Thyroid gland (tissue), 4 donors: ENCODE measurements around the gene ZNF543. TPM values are rescaled to one million over a fixed set of nuclear protein-coding genes. Genes with fewer than 3 reads are reported as not detected.
"Not testable (repeated sequence)": the region's sequence is repeated elsewhere in the genome, so short reads cannot be mapped to it uniquely, and the experiment has no call there.

ENCODE experiments used
- DNase-seq, 2 donors: peaks; one replicate each; pipeline ENCODE4 v3.0.0-alpha.2; 2019
- H3K27ac ChIP-seq, 3 donors: fragments of 200-600 bp; sonication (generic); 1 replicate in 2 of 3; 2 replicates in 1 of 3; pipeline ENCODE4 v1.5.1; 2016 to 2019; ENCODE audit warnings: mild to moderate bottlenecking in 1 of 3, moderate library complexity in 1 of 3
- H3K27me3 ChIP-seq: fragments of 200-600 bp; sonication (generic); one replicate; pipeline ENCODE4 v1.5.1; 2019
- H3K36me3 ChIP-seq, 2 donors: fragments of 200-600 bp; sonication (generic); one replicate each; pipeline ENCODE4 v1.5.1; 2016 to 2019
- H3K4me1 ChIP-seq, 2 donors: fragments of 200-600 bp; sonication (generic); one replicate each; pipeline ENCODE4 v1.5.1; 2017 to 2019
- H3K4me3 ChIP-seq, 3 donors: fragments of 200-600 bp; sonication (generic); replicated peaks in 1 of 3; 1 replicate in 2 of 3; 2 replicates in 1 of 3; pipeline ENCODE4 v1.5.1; 2016; ENCODE audit warnings: mild to moderate bottlenecking in 1 of 3
- H3K9me3 ChIP-seq: fragments of 200-600 bp; sonication (generic); one replicate; pipeline ENCODE4 v1.5.1; 2017
- POLR2A ChIP-seq, 2 donors: fragments of 450-650 bp; IDR thresholded peaks; one replicate each; pipeline ENCODE4 v1.6.1; 2017; ENCODE audit warnings: antibody characterized with exemption in 2 of 2, mild to moderate bottlenecking in 2 of 2, moderate library complexity in 1 of 2
- WGBS, 2 donors: methylation state at CpG; one replicate each; pipeline ENCODE4 v1.1.5; 2017; 5-methylcytosine and 5-hydroxymethylcytosine counted together
- intact Hi-C: fragments of 100-400 bp; cut with DNase I; formaldehyde crosslinking; loops from one replicate; pipeline ENCODE4 v1.15.1; 2023
- total RNA-seq, 4 donors: library from RNA; depleted of rRNA; stranded (reverse); fragments of >200 nt; gene quantifications; one replicate each; pipeline ENCODE4 v1.2.3, GENCODE V29; 2016
- TF ChIP-seq, protein P1 (sequence below), 6 experiments: fragments of 200-600 bp in 3 of 6; fragments of 450-650 bp in 3 of 6; sonication (generic) in 3 of 6; IDR thresholded peaks; one replicate each; pipeline ENCODE4 v1.5.1; 2016 to 2019; ENCODE audit warnings: antibody characterized with exemption in 6 of 6, mild to moderate bottlenecking in 2 of 6, inconsistent platforms in 1 of 6, moderate library complexity in 1 of 6

Gene ZNF543
- total RNA-seq, 4 donors from 2014 or later: 10.6 to 17.2 (median 14.7) TPM

DNA sequence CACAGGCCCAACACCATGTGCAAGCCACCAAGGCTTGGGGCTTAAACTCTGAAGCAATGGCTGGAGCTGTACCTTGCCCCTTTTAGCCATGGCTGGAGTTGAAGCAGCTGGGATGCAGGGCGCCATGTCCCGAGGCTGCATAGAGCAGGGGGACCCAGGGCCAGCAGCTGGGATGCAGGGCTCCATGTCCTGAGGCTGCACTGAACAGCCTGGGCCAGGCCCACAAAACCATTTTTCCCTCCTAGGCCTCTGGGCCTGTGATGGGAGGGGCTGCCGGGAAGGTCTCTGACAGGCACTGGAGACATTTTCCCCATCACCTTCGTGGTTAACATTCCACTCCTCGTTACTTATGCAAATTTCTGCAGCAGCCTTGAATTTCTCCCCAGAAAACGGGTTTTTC, 53.9 kb downstream of the ZNF543 start:
- H3K4me3 ChIP-seq: no peak overlapping the region
- intact Hi-C loops: no loop called here
- no peak overlapping the region for H3K27ac ChIP-seq
- no peaks in the 10 kb centered on the region for H3K4me1 ChIP-seq
- no peak for DNase-seq
- no peak for TF ChIP-seq POLR2A (IDR thresholded peaks at IDR 0.05)
- TF ChIP-seq, protein P1, sequence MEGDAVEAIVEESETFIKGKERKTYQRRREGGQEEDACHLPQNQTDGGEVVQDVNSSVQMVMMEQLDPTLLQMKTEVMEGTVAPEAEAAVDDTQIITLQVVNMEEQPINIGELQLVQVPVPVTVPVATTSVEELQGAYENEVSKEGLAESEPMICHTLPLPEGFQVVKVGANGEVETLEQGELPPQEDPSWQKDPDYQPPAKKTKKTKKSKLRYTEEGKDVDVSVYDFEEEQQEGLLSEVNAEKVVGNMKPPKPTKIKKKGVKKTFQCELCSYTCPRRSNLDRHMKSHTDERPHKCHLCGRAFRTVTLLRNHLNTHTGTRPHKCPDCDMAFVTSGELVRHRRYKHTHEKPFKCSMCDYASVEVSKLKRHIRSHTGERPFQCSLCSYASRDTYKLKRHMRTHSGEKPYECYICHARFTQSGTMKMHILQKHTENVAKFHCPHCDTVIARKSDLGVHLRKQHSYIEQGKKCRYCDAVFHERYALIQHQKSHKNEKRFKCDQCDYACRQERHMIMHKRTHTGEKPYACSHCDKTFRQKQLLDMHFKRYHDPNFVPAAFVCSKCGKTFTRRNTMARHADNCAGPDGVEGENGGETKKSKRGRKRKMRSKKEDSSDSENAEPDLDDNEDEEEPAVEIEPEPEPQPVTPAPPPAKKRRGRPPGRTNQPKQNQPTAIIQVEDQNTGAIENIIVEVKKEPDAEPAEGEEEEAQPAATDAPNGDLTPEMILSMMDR (IDR thresholded peaks at IDR 0.05): no peak
- H3K27me3 ChIP-seq: no peaks in the 10 kb centered on the region
- WGBS, 2 donors: 97% methylated on average over 4 to 6 of the region's 6 CpGs
- peaks cover 24 to 34% of the 10 kb centered on the region in 2 donors for H3K36me3 ChIP-seq
- H3K9me3 ChIP-seq: no peaks in the 10 kb centered on the region

DNA sequence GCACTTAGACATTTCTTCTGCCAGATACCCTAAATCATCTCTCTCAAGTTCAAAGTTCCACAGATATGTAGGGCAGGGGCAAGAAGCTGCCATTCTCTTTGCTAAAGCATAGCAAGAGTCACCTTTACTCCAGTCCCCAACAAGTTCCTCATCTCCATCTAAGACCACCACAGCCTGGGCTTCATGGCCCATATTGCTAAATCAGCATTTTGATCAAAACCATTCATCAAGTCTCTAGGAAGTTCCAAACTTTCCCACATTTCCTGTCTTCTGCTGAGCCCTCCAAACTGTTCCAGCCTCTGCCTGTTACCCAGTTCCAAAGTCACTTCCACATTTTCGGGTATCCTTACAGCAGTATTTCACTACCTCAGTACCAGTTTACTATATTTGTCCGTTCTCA, 54.4 kb downstream of the ZNF543 start:
- peaks cover 24 to 34% of the 10 kb centered on the region in 2 donors for H3K36me3 ChIP-seq
- DNase-seq, H3K27ac ChIP-seq, H3K27me3 ChIP-seq, H3K4me3 ChIP-seq, H3K9me3 ChIP-seq, H3K4me1 ChIP-seq, intact Hi-C loops: not testable (repeated sequence)
- 97 to 100% methylated on average over 2 of the region's 2 CpGs for WGBS, 2 donors

DNA sequence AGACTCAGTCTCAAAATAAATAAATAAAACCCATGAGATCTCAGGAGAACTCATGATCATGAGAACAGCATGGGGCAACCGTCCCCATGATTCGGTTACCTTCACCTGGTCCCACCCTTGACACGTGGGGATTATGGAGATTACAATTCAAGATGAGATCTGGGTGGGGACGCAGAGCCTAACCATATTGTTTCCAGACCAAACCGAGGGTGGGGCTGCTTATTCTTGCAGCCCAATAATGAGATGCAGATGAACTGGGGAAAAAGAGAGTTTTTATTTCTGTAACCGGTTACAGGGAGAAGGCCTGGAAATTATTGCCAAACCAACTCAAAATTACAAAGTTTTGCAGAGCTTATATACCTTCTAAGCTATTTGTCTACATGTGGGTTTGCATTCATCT, 55.9 kb downstream of the ZNF543 start:
- Histone ChIP-seq H3K4me3 (no peak overlapping the region), H3K4me1 (no peaks in the 10 kb centered on the region), H3K27ac (no peak overlapping the region), H3K36me3 (peaks cover 24 to 34% of the 10 kb centered on the region in 2 donors), H3K27me3 (no peaks in the 10 kb centered on the region), H3K9me3 (no peaks in the 10 kb centered on the region)
- 92 to 96% methylated on average over 6 of the region's 6 CpGs for WGBS, 2 donors
- intact Hi-C loops: no loop called here
- TF ChIP-seq, protein P1 (IDR thresholded peaks at IDR 0.05): no peak
- no peak for TF ChIP-seq POLR2A (IDR thresholded peaks at IDR 0.05)
- DNase-seq: no peak

DNA sequence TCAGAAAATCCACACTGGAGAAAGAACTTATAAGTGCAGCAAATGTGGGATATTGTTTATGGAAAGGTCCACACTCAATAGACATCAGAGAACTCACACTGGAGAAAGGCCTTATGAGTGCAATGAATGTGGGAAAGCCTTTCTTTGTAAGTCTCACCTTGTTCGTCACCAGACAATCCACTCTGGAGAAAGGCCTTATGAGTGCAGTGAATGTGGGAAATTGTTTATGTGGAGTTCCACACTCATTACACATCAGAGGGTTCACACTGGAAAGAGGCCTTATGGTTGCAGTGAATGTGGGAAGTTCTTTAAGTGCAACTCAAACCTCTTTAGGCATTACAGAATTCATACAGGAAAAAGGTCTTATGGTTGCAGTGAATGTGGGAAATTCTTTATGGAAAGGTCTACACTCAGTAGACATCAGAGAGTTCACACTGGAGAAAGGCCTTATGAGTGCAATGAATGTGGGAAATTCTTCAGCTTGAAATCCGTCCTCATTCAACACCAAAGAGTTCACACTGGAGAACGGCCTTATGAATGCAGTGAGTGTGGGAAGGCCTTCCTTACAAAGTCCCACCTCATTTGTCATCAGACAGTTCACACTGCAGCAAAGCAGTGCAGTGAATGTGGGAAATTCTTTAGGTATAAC, 57.4 kb downstream of the ZNF543 start:
- Histone ChIP-seq H3K27me3 (no peaks in the 10 kb centered on the region), H3K9me3 (no peaks in the 10 kb centered on the region), H3K4me1 (no peaks in the 10 kb centered on the region), H3K27ac (no peak overlapping the region), H3K36me3 (peaks cover 18 to 34% of the 10 kb centered on the region in 2 donors), H3K4me3 (no peak overlapping the region)
- no peak for TF ChIP-seq POLR2A (IDR thresholded peaks at IDR 0.05)
- TF ChIP-seq, protein P1 (IDR thresholded peaks at IDR 0.05): no peak
- intact Hi-C loops: no loop called here
- DNase-seq: no peak
- WGBS, 2 donors: 93 to 97% methylated on average over 3 of the region's 3 CpGs

Other genes starting within 250 kb of the ZNF543 start
- gene USP29, start 200.5 kb upstream of the ZNF543 start, total RNA-seq: not detected
- not detected for gene ZIM3, start 175.3 kb upstream of the ZNF543 start, total RNA-seq
- gene DUXA, start 153.0 kb upstream of the ZNF543 start, total RNA-seq: not detected
- gene ZNF264, start 129.0 kb upstream of the ZNF543 start, total RNA-seq: 10 to 100 TPM; 28.2 to 90.3 (median 44.4) TPM
- gene AURKC, start 89.4 kb upstream of the ZNF543 start, total RNA-seq: 1 to 10 TPM in 1 of 4 donors, under 1 TPM in 2, not detected in 1; 0.89 to 2.1 (median 0.98) TPM
- gene ZNF805, start 79.8 kb upstream of the ZNF543 start, total RNA-seq: 10 to 100 TPM; 16.3 to 27.5 (median 21.0) TPM
- gene ZNF460, start 40.0 kb upstream of the ZNF543 start, total RNA-seq: 100 to 1,000 TPM in 1 of 4 donors, 10 to 100 TPM in 3; 88.0 to 139 (median 92.3) TPM
- 10 to 100 TPM; 10.7 to 14.1 (median 13.9) TPM for gene ZNF304, start 30.8 kb downstream of the ZNF543 start, total RNA-seq
- gene TRAPPC2B, start 43.1 kb downstream of the ZNF543 start, total RNA-seq: 10 to 100 TPM in 3 of 4 donors, 1 to 10 TPM in 1; 8.7 to 38.3 (median 23.0) TPM
- gene ZNF547, start 43.1 kb downstream of the ZNF543 start, total RNA-seq: 1 to 10 TPM; 2.5 to 7.0 (median 4.6) TPM
- gene ZNF548, start 69.4 kb downstream of the ZNF543 start, total RNA-seq: 10 to 100 TPM; 22.3 to 31.0 (median 28.1) TPM
- 10 to 100 TPM; 17.8 to 33.1 (median 20.8) TPM for gene ZNF17, start 90.7 kb downstream of the ZNF543 start, total RNA-seq
- gene ZNF749, start 114.9 kb downstream of the ZNF543 start, total RNA-seq: 10 to 100 TPM in 2 of 4 donors, 1 to 10 TPM in 2; 9.9 to 13.7 (median 10.7) TPM
- 1 to 10 TPM; 1.9 to 5.5 (median 3.0) TPM for gene VN1R1, start 136.7 kb downstream of the ZNF543 start, total RNA-seq
- gene ZNF772, start 157.1 kb downstream of the ZNF543 start, total RNA-seq: 10 to 100 TPM; 30.9 to 46.2 (median 41.0) TPM
- 10 to 100 TPM; 10.5 to 21.3 (median 17.0) TPM for gene ZNF419, start 167.3 kb downstream of the ZNF543 start, total RNA-seq
- gene ZNF773, start 179.5 kb downstream of the ZNF543 start, total RNA-seq: 10 to 100 TPM; 16.1 to 23.8 (median 19.6) TPM
- gene ZNF549, start 206.9 kb downstream of the ZNF543 start, total RNA-seq: 10 to 100 TPM in 1 of 4 donors, 1 to 10 TPM in 3; 7.7 to 12.7 (median 9.2) TPM
- 10 to 100 TPM in 1 of 4 donors, 1 to 10 TPM in 3; 7.1 to 13.5 (median 8.7) TPM for gene ZNF550, start 239.4 kb downstream of the ZNF543 start, total RNA-seq